ENCODE measurements around the gene TTF1.

TTF1 gene, protein sequence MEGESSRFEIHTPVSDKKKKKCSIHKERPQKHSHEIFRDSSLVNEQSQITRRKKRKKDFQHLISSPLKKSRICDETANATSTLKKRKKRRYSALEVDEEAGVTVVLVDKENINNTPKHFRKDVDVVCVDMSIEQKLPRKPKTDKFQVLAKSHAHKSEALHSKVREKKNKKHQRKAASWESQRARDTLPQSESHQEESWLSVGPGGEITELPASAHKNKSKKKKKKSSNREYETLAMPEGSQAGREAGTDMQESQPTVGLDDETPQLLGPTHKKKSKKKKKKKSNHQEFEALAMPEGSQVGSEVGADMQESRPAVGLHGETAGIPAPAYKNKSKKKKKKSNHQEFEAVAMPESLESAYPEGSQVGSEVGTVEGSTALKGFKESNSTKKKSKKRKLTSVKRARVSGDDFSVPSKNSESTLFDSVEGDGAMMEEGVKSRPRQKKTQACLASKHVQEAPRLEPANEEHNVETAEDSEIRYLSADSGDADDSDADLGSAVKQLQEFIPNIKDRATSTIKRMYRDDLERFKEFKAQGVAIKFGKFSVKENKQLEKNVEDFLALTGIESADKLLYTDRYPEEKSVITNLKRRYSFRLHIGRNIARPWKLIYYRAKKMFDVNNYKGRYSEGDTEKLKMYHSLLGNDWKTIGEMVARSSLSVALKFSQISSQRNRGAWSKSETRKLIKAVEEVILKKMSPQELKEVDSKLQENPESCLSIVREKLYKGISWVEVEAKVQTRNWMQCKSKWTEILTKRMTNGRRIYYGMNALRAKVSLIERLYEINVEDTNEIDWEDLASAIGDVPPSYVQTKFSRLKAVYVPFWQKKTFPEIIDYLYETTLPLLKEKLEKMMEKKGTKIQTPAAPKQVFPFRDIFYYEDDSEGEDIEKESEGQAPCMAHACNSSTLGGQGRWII

DNA sequence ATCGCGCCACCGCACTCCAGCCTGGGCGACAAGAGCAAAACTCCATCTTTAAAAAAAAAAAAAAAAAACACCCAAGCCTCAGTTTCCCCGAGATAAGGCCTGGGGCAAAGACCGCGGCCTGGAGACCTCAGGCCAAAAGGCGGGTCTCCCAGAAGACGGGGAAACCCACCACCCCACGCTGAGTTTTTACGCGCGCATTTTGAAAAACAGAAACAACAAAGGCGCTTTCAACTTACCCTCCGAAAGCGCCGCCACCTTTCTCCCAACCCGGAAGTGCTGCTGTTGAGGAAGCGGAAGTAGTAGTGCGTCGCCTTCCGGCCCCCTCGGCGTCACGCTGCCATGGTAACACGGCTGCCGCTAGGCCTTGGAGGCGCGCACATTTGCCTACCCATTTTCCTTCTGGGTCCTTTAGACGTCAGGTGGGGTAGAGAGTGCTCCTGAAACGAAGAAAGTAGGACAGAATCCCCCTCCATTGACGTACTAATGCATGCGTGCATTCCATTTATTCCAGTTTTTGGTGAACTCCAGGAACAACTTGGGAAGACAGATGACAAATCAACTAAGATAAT is at the start of gene TTF1:
Gene TTF1 (minus strand): TSS at position 287 of the 569 bp plus-strand sequence. CDS start 4,019 bp downstream, outside the sequence.
- DNase-seq (ENCODE audit: low spot score): peak; percentile 91

DNA sequence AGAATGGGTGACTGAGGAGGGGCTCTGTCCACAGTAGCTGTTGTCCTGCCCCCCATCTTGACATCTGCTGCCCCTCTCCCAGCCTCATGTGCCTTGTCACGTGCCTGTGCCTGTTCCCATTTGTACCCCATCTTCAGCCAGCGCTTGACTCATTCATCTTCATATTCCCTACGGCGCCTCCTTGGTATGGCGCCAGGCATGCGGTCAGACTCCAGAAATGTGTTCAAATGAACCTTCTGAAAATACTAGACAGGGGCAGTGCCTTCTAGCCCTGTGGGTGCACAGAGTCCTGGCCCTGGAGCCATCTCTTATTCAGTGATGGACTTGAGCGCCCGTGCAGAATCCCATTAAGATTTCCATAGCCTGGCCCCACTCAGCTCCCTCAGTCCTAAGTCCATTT is 49.6 kb upstream of the TTF1 start:
- no peak for DNase-seq (ENCODE audit: low spot score)

DNA sequence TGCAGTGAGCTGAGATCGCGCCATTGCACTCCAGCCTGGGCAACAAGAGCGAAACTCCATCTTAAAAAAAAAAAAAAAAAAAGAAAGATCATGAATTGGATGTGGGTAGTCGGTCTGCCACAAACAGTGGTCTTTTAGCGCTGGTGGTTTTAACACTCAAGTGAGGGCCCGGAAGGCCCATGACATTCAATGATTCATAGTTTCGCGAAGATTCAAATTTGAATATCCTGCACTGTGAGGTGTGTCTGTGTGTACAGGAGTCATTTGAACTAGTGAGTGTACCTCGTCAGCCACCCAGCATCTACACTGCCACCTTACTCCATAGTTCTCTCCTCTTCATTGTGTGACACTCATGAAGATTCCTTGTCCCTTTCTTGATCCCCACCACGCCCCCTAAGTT is 44.6 kb upstream of the TTF1 start:
- DNase-seq (ENCODE audit: low spot score): peak; percentile 54

DNA sequence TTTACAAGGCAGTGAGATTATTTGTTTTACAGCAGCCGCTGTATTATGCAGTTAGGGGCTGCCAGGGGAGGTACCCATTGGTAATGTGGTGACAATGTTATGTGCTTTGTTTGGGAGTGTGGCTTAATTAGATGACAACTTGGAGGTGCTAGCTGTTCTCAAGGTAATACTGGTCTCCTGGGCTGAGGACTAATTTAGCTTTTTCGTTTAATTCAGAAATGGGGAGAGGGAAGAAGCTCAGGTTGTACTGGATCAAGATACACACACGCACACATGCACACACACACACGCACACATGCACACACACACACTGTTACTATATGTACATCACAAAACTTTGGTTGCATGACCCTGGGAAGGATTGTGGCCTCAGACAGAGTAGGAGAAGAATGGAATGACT is 41.3 kb upstream of the TTF1 start:
- no peak for DNase-seq (ENCODE audit: low spot score)

DNA sequence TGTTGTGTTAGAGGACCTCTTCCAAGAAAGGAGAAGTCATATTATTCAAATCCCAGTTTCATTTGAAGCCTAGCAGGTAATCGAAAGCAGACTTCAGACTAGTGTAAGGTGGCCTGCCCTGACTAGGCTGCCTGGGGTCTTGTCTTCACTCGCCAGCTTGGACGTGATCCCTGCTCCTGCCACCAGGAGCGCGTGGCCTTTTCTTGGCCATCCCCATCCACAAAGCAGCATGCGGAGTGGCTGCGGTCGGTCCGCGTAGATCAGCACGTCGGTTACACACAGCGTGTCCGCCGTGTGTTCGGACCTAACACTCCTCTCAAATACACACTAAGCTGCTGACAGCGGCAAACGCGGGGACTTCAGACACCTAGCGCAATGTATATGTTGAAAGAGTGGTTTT is 40.7 kb upstream of the TTF1 start:
- DNase-seq (ENCODE audit: low spot score): no peak

DNA sequence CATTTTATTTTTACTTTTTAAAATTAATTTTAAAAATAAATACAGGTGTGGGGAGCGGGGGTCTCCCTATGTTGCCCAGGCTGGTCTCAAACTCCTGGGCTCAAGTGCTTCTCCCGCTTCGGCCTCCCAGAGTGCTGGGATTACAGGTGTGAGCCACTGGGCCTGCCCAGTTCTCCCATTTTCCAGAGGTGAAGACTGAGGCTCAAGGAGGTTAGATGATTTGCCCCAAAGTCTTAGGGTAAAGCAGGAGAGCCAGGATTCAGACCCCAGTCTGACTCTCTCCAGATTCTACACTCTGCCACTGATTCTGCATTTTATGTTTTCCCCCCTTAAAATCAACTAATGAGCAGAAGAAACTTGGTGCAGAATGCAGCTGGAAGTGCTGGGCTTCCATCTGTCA is 40.2 kb upstream of the TTF1 start:
- DNase-seq (ENCODE audit: low spot score): no peak

DNA sequence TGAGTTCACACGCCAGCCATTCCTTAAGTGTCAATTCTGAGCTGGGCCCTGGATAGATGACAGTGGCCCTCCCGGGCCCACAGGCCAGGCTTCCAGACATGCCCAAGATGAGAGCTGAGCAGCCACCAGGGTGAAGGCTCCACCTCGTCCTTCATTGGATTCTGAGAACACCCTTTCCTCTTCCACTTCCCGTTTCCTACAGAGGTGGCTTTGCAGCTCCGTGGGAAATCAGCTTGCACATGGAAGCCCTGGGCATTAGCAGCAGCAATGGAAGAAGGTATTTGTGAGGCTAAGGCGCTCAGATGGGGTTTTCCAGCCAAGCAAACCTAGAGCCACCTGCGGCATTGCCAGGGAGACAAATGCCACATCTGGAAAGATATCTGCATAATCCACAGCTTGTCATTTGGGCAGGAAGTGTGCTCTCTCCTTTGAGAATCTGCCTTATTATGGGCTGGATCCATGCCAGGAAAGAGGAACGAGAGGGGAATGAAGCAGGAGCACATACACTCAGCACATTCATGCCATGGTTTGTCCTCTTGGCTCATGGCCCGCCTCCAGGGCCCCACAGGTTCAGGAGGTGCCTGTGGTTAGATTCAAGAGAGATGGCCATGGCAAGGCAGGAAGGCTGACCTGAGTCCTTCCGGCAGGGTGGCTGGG is 37.4 kb upstream of the TTF1 start:
- no peak for DNase-seq (ENCODE audit: low spot score)

DNA sequence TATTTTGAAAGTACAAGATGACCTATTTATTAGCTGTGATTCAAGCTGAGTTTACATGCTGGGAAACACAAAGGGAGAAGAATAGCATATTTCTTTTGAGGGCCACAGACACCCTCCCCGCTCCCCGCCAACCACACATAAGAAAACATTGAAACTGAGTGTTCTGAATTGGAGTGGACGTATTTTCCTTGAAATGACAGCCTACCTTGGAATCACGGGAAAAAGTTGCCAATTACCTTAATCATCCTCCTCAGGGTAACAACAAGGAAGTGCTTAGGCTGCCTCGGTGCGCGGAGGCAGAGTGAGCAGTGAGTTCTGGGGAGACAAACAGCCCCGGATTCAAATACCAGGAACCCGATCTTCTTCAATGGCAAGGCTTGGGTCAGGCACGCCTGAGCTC is 34.8 kb upstream of the TTF1 start:
- DNase-seq (ENCODE audit: low spot score): no peak

DNA sequence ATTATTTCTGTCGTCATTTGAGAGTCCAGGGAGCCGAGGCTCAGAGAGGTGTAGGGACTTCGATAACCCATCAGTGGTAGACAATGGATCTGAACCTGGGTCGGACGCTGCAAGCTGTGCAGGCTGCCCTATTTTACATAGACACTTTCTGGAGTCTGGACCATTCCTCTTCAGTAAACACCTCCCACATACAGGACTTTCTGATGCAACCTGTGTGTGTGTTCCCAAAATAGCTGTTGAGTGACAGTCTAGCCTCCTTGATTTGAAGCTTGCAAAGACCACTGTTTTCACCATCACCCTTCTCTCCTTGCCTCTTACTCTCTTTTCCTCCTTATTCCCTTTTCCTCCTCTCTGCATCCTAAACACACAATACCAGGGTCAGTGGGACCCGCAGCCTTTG is 34.1 kb upstream of the TTF1 start:
- no peak for DNase-seq (ENCODE audit: low spot score)

DNA sequence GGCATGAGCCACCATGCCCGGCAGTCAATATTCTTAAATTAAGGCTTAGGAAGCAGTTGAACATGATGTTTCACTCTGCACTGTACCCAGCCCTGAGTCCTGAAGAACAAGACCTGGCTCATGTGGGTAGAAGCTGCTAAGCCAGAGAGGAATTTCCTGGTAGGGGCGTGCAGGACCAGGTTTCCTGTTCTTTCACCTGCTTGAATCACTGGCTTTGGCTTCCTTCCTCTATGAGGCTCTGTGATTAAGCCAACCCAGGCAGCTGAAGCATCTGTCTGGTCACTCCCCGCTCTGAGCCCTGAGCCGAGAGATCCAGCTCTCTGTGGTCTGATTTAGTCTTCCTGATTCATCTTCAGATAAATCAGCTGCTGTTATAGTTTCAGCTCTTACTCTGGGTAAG is 32.5 kb upstream of the TTF1 start:
- no peak for DNase-seq (ENCODE audit: low spot score)

DNA sequence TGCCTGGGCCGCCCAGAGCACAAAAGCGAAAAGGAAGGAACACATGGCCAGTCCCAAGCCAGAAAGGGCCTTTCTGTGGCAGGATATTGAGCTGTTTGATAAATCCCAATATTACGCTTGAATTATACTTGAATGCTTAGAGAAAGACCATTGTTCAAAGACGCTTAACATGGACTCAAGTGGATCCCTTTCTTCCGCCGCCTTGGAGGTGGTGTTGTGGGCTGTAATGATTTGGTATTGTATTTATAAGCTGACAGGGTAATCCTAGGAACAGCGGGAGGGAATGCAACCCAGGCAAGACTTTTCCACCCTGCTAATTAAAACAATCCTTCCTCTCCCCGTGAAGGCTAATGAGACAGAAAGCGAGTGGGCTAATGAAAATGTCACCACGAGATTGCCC is 28.2 kb upstream of the TTF1 start:
- no peak for DNase-seq (ENCODE audit: low spot score)

DNA sequence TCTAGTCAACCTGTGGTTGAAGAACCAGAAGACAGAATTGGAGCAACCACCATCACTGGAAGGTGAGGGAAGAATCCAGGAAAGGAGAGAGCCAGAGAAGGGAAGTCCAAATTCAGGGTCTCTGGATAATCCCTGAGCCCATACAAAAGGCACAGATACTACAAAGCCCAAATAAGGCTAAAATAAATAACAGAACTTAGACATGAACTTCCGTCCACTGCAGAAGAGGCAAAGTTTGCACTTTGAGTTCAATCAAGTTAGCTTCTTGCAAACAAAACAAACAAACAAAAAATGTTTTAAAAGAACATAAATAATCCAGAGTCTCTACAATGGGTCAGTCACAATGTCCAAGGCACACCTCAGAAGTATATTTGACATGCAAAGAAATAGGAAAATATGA is 24.4 kb upstream of the TTF1 start:
- no peak for DNase-seq (ENCODE audit: low spot score)

DNA sequence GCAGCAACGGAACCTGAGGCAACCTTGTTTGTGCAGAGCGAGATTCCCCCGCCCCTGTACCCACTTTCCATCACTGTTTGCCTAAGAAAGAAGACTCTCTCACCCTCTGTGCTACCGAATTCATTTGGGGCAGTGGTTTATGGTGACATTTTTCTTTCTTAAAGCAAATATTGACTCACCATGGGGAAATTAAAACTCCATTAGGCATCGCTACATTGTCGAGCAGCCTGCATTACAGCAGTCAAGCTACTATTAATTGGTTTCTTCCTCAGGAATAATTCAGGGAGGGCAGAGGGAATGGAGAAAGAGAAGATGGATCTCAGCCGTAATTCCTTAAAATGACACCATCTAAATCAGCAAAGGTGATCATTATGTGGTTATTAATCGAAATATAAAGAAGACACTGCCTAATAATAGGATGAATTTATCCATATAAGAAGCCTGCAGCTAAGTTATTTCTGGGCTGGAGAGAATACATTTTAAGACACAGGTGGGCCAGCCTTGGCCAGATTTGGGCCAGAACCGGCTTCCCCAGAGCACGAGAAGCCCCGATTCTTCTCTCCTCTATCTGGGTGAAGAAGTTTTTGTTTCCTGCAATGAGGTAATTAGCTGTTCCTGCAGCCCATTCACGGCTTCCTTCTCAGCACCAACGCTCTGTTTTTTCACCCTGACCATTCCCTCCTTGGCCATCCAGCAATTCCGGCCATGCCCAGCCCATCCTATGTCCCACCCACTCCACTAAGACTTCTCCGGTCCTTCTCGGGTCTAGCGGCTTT is 20.2 kb upstream of the TTF1 start:
- DNase-seq (ENCODE audit: low spot score): no peak

DNA sequence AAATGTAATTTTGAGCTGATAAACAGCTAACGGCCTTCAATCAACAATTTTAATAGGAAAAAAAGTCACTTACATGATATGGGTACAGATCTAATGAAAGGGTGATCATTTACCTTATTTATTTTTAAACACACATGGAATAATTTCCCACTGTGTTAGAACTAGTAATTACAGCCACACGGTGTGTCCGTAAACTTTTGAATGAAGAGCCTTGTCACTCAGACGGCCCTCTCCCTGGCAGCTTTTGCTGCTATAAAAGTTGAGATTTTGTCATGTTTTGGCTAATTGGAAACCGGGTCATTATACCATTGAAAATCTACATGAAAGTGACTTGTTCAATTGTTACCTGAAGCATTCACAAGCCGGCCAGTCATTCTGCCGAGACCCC is 19.0 kb upstream of the TTF1 start:
- no peak for DNase-seq (ENCODE audit: low spot score)

DNA sequence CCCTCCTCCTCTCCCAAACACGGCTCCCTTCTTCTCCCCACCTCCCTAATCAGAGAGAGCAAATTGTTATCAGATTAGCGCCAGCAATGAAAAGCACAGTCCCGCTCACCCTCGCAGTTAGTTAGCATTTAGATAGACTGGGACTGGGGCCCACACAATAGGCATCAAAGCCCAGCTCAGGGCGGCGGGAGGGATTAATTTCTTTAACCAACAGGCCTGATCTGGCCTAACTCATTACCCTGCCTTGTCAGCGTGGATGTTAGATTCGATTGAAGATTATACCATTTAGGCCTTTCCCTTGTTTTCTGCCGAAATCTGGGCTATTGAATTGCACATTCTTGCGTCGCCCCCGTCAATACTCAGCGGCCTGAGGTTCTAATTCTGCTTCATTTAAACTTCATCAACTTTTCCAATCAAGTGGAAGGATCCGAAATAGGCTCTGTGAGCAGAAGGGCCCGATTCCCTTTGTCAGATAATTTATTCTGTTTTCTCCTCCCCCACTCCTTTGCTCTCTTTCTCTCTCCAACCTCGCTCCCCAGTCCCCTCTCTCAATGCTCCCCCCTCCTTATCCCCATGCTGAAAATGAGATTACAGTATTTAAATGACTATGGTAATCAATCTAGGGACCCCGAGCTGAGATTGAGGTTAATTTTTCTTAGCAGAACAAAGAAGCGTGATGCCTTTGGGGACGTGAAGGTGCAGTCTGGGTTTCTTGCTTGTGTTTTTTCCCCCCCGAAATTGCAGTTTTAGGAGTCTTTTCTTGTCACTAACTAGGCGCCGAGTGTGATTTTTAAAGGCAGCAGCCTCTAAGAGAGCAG is 18.4 kb upstream of the TTF1 start:
- DNase-seq (ENCODE audit: low spot score): no peak

DNA sequence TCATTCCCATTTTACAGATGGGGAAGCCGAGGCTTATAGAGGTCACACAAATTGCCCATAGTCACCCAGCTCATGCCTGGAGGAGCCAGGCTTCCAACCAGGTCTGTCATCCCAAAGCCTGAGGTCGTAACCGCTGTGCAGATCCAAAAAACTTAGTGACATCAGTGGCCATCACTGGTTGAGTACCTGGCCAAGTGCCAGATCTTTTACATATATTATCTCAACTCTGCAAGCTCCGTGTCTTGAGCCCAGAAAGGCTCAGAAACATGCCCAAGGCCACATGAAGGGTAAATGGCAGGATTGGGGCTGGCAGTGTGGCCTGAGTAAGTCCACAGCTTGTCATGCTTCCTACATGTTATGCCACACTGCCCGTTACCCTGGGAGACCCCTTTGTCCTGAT is 16.9 kb upstream of the TTF1 start:
- no peak for DNase-seq (ENCODE audit: low spot score)

DNA sequence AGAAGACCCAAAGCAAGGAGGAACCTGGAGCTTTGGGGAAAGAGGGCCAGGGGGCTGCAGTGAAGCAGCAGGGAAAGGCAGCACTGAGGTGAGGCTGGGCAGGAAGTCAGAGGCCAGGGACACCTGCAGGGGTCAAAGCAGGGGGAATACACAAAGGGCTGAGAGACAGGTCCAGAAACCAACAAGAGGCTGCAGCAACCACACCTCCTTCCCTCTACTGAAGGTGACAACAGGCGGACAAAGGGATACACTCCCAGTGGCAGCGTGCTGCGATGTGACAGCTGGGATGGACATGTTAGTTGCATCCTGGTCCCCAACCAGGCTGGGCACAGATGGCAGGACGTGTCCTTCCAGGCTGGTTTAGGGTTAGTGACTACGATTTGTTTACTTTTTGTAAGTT is 15.9 kb upstream of the TTF1 start:
- no peak for DNase-seq (ENCODE audit: low spot score)

DNA sequence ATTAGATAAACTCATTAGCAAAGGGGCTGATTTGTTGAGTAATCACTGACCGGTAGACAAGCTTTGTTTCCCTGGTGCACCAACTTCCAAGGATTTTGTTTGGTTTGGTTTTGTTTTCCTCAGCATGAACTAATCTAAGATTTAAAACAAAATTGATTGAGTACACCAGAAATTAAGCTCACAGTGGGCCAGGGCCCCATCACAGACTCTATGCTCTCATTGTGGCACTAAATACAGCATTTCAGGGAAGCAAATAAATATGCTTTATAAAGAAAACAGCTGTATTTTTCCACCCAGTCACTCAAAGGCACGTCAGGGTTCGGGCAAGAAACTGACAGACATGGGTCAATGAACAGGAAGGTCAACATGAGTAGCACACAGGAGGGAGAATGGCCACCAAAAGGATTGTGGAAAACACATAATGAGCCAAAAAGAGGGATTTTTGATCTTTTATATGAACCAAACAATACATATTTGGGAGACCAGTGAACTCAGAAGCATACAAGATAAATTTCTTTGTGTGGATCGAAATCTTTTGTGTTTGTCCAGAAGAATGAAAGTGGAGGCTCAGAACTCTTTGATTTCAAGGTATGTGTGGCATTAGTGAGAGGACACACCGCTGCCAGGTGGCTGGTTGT is 12.2 kb upstream of the TTF1 start:
- no peak for DNase-seq (ENCODE audit: low spot score)

DNA sequence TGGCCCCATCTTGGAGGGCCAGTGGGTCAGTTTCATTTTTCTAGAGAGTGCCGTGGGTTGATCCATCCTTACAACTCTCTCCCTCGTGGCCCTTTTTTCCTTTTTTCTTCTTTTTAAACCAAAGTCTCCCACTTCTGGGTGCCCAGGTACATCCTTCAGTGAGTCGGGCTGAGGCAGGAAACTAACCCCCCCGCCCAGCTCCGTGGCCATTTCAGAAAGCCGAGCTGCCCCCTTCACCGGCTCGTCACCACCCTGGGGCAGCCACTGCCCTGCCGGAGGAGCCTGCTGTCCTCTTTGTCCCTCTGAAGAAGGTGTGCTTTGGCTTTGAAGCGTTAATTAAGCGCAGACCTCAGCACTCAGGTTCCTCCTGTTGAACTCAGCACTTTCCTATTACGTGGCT is 8.5 kb upstream of the TTF1 start:
- DNase-seq (ENCODE audit: low spot score): no peak

DNA sequence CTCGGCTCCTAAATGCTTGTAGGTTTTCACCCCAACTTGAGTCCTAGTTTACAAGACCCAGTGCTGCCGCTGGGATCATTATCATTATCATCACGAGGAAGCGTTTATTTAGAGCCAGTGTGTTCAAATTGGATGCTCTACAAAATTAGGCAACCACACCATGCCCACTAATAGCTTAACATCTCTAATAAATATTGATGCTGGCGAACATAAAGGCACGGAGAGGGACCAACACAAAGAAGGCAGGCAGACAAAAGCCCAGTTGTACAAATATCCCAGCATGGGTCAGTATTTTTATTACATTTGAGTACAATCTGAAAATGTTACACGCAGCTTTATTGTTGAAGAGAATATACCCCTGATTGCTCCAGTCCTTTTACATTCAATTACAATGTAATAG is 8.1 kb upstream of the TTF1 start:
- no peak for DNase-seq (ENCODE audit: low spot score)
